K562 (cell line): ENCODE data around the gene EFCC1. TPM values are rescaled to one million over a fixed set of nuclear protein-coding genes. Genes with fewer than 3 reads are reported as not detected.

Experiments
- KLF1 ChIP-seq: fragments of 450-650 bp; IDR thresholded peaks from 2 replicates; pipeline ENCODE4 v1.6.1; 2016; ENCODE audit warnings: missing genetic modification characterization, missing compliant biosample characterization
- KLF16 ChIP-seq: IDR thresholded peaks from 2 replicates; pipeline ENCODE4 v1.6.1; 2016; ENCODE audit warnings: antibody characterized with exemption
- SP2 ChIP-seq: IDR thresholded peaks from 2 replicates; pipeline ENCODE4 v1.6.1; 2011; ENCODE audit warnings: mild to moderate bottlenecking, low read depth, low read length, moderate library complexity; ENCODE audit not compliant: poor library complexity, severe bottlenecking; ENCODE audit errors: extremely low read depth
- STAT5B ChIP-seq: fragments of 250-450 bp; sonication (Bioruptor Pico); IDR thresholded peaks from 2 replicates; pipeline ENCODE4 v1.8.0; 2021; ENCODE audit warnings: mild to moderate bottlenecking, inconsistent platforms
- TOE1 ChIP-seq, 2 experiments: fragments of 450-650 bp in 1 of 2; sonication (generic) in 1 of 2; formaldehyde crosslinking in 1 of 2; IDR thresholded peaks; 2 replicates each; pipeline versions ENCODE4 v1.7.1 to v1.8.0; 2016 to 2022; ENCODE audit warnings: borderline replicate concordance in 2 of 2, mild to moderate bottlenecking in 2 of 2, antibody characterized with exemption in 1 of 2, inconsistent platforms in 1 of 2, low read depth in 1 of 2, missing genetic modification reagents in 1 of 2, moderate library complexity in 1 of 2
- YY1 ChIP-seq, 3 experiments: IDR thresholded peaks; 2 replicates each; pipeline ENCODE4 v1.6.1; 2011; ENCODE audit warnings: low read length in 2 of 3, mild to moderate bottlenecking in 2 of 3, moderate library complexity in 2 of 3, borderline replicate concordance in 1 of 3, control low read depth in 1 of 3, low read depth in 1 of 3; ENCODE audit not compliant: insufficient read depth in 3 of 3, insufficient replicate concordance in 2 of 3, control insufficient read depth in 1 of 3, insufficient read length in 1 of 3; ENCODE audit errors: extremely low read depth in 1 of 3
- ZNF384 ChIP-seq: IDR thresholded peaks from 2 replicates; pipeline ENCODE4 v1.6.1; 2012; ENCODE audit warnings: low read depth, low read length, improper control_type of control experiment
- polyA plus RNA-seq, 8 experiments: library from polyadenylated mRNA; depleted of rRNA in 4 of 8; stranded (reverse) in 5 of 8; unstranded in 3 of 8; fragments of >200 nt; fragmentation: Nextera tagmentation in 2 of 8; fragmentation: Illumina TruSeq in 1 of 8; extraction: Ambion mirVana in 2 of 8; extraction: Trizol in 1 of 8; gene quantifications; 2 replicates each; pipeline versions ENCODE4 v1.2.1 to v1.2.3, GENCODE V29; 2011 to 2014; ENCODE audit warnings: inconsistent platforms in 1 of 8, missing spikeins in 1 of 8
- total RNA-seq, 7 experiments: library from RNA; depleted of rRNA in 6 of 7; stranded (reverse); fragments of >200 nt in 6 of 7; fragmentation: Illumina TruSeq in 2 of 7; extraction: Trizol in 2 of 7; gene quantifications; 2 replicates each; pipeline versions ENCODE4 v1.2.1 to v1.2.3, GENCODE V29; 2011 to 2021; ENCODE audit warnings: low replicate concordance in 1 of 7
- TF ChIP-seq, protein P1 (sequence below): fragments of 150-350 bp; IDR thresholded peaks from 2 replicates; pipeline ENCODE4 v1.6.1; 2014; ENCODE audit warnings: low read depth, mild to moderate bottlenecking, low read length, borderline replicate concordance
- TF ChIP-seq, protein P2 (sequence below): sonication (generic); formaldehyde crosslinking; IDR thresholded peaks from 2 replicates; pipeline ENCODE4 v1.8.0; 2022; ENCODE audit warnings: mild to moderate bottlenecking, missing genetic modification reagents
- TF ChIP-seq, protein P3 (sequence below): sonication (generic); formaldehyde crosslinking; IDR thresholded peaks from 2 replicates; pipeline ENCODE4 v1.8.1; 2023; ENCODE audit warnings: mild to moderate bottlenecking, missing genetic modification reagents

EFCC1 gene
- total and polyA plus RNA-seq, 9 of the 15 experiments (the other 6 are each of a cell fraction or from before 2014, with no cell fraction given) = not detected

DNA sequence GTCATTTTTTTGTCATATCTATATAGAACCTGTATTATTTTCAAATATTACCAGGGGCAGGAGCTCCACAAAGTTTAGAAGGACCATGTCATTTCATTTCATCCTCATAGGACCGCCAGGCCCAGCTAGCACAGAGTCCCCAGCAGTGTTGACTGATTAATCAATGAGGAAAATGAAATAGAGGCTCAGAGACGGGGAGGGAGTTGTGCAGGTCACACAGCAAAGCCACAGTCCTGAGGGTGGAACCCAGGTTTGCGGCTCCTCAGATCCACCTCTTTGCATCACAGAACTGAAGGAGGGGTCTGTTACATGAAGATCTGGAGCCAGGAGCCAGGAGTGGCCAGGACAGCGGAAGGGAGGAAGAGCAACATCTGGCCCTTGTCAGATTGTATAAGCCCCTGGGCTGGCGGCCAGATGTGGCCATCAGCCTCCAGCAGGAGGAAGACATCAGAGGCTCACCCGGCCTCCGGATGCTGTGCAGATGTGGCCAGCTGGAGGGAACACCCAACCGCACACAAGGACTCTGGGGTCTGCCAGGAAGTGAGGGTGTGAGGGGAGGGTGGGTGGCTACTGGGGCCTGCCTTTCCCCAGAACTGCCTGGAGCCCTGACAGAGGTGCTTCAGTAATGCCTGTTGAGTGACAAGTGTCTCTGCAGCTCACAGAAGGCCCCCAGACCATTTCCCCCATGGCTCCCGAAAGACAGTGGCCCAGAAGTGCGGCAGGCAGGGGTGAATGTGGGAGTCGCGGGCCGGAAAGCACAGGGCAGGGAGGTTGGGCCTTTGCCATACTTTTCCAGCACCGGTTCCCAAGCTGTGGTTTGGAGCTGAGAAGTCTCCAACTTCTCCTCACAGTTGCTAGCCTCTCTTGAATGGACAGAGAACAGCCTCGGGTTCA is 21.3 kb downstream of the EFCC1 start (continued):
- TF ChIP-seq YY1 (IDR thresholded peaks at IDR 0.05; ENCODE audit: borderline replicate concordance in 1 of 3, control insufficient read depth in 1 of 3, extremely low read depth in 1 of 3, insufficient read depth in 3 of 3, insufficient read length in 1 of 3, insufficient replicate concordance in 2 of 3, low read depth in 1 of 3, low read length in 2 of 3) (no peak), KLF1 (tag) (no peak), TOE1 (IDR thresholded peaks at IDR 0.05; ENCODE audit: borderline replicate concordance) (no peak), TOE1 (CRISPR knock-in tag; IDR thresholded peaks at IDR 0.05; ENCODE audit: borderline replicate concordance, low read depth) (no peak), ZNF384 (no peak), KLF16 (no peak), STAT5B (CRISPR knock-in tag) (no peak), SP2 (no peak)
- TF ChIP-seq, protein P1, sequence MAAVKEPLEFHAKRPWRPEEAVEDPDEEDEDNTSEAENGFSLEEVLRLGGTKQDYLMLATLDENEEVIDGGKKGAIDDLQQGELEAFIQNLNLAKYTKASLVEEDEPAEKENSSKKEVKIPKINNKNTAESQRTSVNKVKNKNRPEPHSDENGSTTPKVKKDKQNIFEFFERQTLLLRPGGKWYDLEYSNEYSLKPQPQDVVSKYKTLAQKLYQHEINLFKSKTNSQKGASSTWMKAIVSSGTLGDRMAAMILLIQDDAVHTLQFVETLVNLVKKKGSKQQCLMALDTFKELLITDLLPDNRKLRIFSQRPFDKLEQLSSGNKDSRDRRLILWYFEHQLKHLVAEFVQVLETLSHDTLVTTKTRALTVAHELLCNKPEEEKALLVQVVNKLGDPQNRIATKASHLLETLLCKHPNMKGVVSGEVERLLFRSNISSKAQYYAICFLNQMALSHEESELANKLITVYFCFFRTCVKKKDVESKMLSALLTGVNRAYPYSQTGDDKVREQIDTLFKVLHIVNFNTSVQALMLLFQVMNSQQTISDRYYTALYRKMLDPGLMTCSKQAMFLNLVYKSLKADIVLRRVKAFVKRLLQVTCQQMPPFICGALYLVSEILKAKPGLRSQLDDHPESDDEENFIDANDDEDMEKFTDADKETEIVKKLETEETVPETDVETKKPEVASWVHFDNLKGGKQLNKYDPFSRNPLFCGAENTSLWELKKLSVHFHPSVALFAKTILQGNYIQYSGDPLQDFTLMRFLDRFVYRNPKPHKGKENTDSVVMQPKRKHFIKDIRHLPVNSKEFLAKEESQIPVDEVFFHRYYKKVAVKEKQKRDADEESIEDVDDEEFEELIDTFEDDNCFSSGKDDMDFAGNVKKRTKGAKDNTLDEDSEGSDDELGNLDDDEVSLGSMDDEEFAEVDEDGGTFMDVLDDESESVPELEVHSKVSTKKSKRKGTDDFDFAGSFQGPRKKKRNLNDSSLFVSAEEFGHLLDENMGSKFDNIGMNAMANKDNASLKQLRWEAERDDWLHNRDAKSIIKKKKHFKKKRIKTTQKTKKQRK = no peak
- TF ChIP-seq, protein P2, sequence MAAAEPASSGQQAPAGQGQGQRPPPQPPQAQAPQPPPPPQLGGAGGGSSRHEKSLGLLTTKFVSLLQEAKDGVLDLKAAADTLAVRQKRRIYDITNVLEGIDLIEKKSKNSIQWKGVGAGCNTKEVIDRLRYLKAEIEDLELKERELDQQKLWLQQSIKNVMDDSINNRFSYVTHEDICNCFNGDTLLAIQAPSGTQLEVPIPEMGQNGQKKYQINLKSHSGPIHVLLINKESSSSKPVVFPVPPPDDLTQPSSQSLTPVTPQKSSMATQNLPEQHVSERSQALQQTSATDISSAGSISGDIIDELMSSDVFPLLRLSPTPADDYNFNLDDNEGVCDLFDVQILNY (CRISPR knock-in tag) = no peak
- TF ChIP-seq, protein P3, sequence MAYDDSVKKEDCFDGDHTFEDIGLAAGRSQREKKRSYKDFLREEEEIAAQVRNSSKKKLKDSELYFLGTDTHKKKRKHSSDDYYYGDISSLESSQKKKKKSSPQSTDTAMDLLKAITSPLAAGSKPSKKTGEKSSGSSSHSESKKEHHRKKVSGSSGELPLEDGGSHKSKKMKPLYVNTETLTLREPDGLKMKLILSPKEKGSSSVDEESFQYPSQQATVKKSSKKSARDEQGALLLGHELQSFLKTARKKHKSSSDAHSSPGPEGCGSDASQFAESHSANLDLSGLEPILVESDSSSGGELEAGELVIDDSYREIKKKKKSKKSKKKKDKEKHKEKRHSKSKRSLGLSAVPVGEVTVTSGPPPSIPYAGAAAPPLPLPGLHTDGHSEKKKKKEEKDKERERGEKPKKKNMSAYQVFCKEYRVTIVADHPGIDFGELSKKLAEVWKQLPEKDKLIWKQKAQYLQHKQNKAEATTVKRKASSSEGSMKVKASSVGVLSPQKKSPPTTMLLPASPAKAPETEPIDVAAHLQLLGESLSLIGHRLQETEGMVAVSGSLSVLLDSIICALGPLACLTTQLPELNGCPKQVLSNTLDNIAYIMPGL = no peak
